Hepatocyte (in vitro differentiated cells): ENCODE measurements around the gene IL10RA. TPM values are rescaled to one million over a fixed set of nuclear protein-coding genes. Genes with fewer than 3 reads are reported as not detected.

Experiments
- DNase-seq: peaks from one replicate; pipeline ENCODE4 v3.0.0-alpha.2; 2016; ENCODE audit warnings: low spot score
- H2AFZ ChIP-seq: fragments of 200-600 bp; sonication (generic); 2 replicates; pipeline ENCODE4 v1.6.0; 2016; ENCODE audit warnings: antibody characterized with exemption, mild to moderate bottlenecking
- H3K27ac ChIP-seq: fragments of 200-600 bp; sonication (generic); 2 replicates; pipeline ENCODE4 v1.5.1; 2016; ENCODE audit warnings: mild to moderate bottlenecking
- H3K27me3 ChIP-seq: fragments of 200-600 bp; sonication (generic); 2 replicates; pipeline ENCODE4 v1.6.1; 2016
- H3K36me3 ChIP-seq: fragments of 200-600 bp; sonication (generic); replicated peaks from 2 replicates; pipeline ENCODE4 v1.5.1; 2016; ENCODE audit warnings: low read depth; ENCODE audit not compliant: insufficient read depth
- H3K4me1 ChIP-seq: fragments of 200-600 bp; sonication (generic); 2 replicates; pipeline ENCODE4 v1.5.1; 2016; ENCODE audit warnings: mild to moderate bottlenecking, moderate library complexity; ENCODE audit not compliant: insufficient read depth
- H3K4me2 ChIP-seq: fragments of 200-600 bp; sonication (generic); 2 replicates; pipeline ENCODE4 v1.6.0; 2016
- H3K4me3 ChIP-seq: fragments of 200-600 bp; sonication (generic); 2 replicates; pipeline ENCODE4 v1.5.1; 2016; ENCODE audit warnings: mild to moderate bottlenecking
- H3K79me2 ChIP-seq: fragments of 200-600 bp; sonication (generic); 2 replicates; pipeline ENCODE4 v1.6.0; 2017; ENCODE audit warnings: mild to moderate bottlenecking
- H3K9me2 ChIP-seq: fragments of 200-600 bp; sonication (generic); replicated peaks from 2 replicates; pipeline ENCODE4 v1.6.0; 2017; ENCODE audit warnings: mild to moderate bottlenecking; ENCODE audit not compliant: insufficient read depth
- H3K9me3 ChIP-seq: fragments of 200-600 bp; sonication (generic); 2 replicates; pipeline ENCODE4 v1.5.1; 2016; ENCODE audit warnings: low read depth, mild to moderate bottlenecking
- H4K20me1 ChIP-seq: fragments of 200-600 bp; sonication (generic); 2 replicates; pipeline ENCODE4 v1.6.0; 2016; ENCODE audit warnings: mild to moderate bottlenecking; ENCODE audit not compliant: insufficient read depth, poor library complexity, severe bottlenecking
- EZH2 ChIP-seq: fragments of 200-600 bp; sonication (generic); IDR thresholded peaks from 2 replicates; pipeline ENCODE4 v1.6.1; 2016; ENCODE audit warnings: antibody characterized with exemption, mild to moderate bottlenecking, borderline replicate concordance
- EZH2phosphoT487 ChIP-seq: fragments of 200-600 bp; sonication (generic); IDR thresholded peaks from one replicate; pipeline ENCODE4 v1.6.1; 2018; ENCODE audit warnings: antibody characterized with exemption, mild to moderate bottlenecking, low read depth, moderate library complexity; ENCODE audit not compliant: unreplicated experiment, severe bottlenecking
- WGBS: methylation state at CpG from one replicate; pipeline ENCODE4 v1.1.6; 2016; ENCODE audit warnings: low lambda C conversion rate; ENCODE audit errors: missing lambda C conversion rate; 5-methylcytosine and 5-hydroxymethylcytosine counted together
- polyA plus RNA-seq: library from polyadenylated mRNA; unstranded; fragments of >200 nt; fragmentation: Nextera tagmentation; extraction: Ambion mirVana; gene quantifications from 2 replicates; pipeline ENCODE4 v1.2.1, GENCODE V29; 2016
- total RNA-seq: library from RNA; depleted of rRNA; stranded (reverse); fragments of >200 nt; gene quantifications from 2 replicates; pipeline ENCODE4 v1.2.3, GENCODE V29; 2014
- TF ChIP-seq, protein P1 (sequence below): fragments of 200-600 bp; sonication (generic); IDR thresholded peaks from 2 replicates; pipeline ENCODE4 v1.5.1; 2016; ENCODE audit warnings: antibody characterized with exemption, mild to moderate bottlenecking; ENCODE audit not compliant: poor library complexity

Gene IL10RA
- total and polyA plus RNA-seq, 2 experiments from 2014 or later: 1.5 to 2.3 TPM

DNA sequence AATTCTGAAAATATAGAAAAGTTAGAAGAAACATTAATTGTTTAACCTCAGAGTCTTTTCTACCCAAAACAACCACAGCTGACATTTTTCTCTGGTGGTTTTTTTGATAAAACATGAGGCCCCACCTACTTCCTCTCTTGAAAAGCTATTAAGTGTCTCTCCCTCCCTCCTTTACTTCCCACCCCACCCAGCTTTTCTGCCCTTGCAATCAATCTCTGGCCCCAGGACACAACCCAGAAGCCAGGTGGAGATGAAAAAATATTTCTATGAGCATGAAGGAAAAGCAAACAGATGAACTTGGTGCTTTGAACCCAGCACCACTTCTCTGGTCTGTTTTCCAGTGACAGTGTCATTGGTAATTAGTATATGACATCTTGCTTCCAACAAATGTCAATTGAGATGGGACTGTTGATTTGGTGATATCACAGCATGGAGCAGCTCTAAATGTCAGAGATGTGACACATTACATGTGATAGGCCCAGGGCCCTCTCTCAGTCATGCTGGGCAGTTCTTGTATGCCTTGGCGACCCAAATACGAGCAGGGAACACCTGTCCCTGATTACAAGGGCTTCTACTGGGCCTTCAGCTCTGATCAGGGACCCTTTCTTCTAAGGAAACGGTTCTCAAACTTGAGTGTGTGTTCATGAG lies 33.0 kb upstream of the IL10RA start:
- Histone ChIP-seq H4K20me1 (no peaks in the 10 kb centered on the region), H3K79me2 (no peaks in the 10 kb centered on the region), H3K36me3 (no peaks in the 10 kb centered on the region), H2AFZ (no peak overlapping the region), H3K4me1 (no peaks in the 10 kb centered on the region), H3K27me3 (no peaks in the 10 kb centered on the region), H3K9me3 (no peaks in the 10 kb centered on the region), H3K27ac (no peak overlapping the region), H3K9me2 (no peaks in the 10 kb centered on the region), H3K4me2 (no peak overlapping the region), H3K4me3 (no peak overlapping the region)
- 83% methylated on average over 3 of the region's 3 CpGs for WGBS
- DNase-seq: no peak
- TF ChIP-seq, protein P1, sequence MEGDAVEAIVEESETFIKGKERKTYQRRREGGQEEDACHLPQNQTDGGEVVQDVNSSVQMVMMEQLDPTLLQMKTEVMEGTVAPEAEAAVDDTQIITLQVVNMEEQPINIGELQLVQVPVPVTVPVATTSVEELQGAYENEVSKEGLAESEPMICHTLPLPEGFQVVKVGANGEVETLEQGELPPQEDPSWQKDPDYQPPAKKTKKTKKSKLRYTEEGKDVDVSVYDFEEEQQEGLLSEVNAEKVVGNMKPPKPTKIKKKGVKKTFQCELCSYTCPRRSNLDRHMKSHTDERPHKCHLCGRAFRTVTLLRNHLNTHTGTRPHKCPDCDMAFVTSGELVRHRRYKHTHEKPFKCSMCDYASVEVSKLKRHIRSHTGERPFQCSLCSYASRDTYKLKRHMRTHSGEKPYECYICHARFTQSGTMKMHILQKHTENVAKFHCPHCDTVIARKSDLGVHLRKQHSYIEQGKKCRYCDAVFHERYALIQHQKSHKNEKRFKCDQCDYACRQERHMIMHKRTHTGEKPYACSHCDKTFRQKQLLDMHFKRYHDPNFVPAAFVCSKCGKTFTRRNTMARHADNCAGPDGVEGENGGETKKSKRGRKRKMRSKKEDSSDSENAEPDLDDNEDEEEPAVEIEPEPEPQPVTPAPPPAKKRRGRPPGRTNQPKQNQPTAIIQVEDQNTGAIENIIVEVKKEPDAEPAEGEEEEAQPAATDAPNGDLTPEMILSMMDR: no peak
- TF ChIP-seq EZH2phosphoT487: no peak
- TF ChIP-seq EZH2: no peak

DNA sequence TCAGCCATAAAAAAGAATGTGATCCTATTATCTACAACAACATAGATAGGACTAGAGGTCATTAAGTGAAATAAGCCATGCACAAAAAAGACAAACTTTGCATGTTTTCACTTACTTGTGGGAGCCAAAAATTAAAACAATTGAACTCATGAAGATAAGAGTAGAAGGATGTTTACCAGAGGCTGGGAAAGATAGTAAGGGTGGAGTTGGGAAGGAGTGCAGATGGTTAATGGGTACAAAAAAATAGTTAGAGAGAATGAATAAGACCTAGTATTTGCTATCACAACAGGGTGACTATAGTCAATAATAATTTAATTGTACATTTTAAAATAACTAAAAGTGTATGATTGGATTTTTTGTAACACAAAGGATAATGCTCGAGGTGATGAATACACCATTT lies 27.2 kb upstream of the IL10RA start:
- 94% methylated on average over 1 of the region's 1 CpG for WGBS
- Histone ChIP-seq H3K27me3 (no peaks in the 10 kb centered on the region), H3K4me3 (no peak overlapping the region), H3K36me3 (no peaks in the 10 kb centered on the region), H2AFZ (no peak overlapping the region), H3K27ac (no peak overlapping the region), H3K4me1 (no peaks in the 10 kb centered on the region), H3K79me2 (no peaks in the 10 kb centered on the region), H3K4me2 (no peak overlapping the region), H3K9me2 (no peaks in the 10 kb centered on the region), H4K20me1 (no peaks in the 10 kb centered on the region), H3K9me3 (no peaks in the 10 kb centered on the region)
- no peak for DNase-seq
- no peak for TF ChIP-seq EZH2
- no peak for TF ChIP-seq EZH2phosphoT487
- TF ChIP-seq, protein P1: no peak

DNA sequence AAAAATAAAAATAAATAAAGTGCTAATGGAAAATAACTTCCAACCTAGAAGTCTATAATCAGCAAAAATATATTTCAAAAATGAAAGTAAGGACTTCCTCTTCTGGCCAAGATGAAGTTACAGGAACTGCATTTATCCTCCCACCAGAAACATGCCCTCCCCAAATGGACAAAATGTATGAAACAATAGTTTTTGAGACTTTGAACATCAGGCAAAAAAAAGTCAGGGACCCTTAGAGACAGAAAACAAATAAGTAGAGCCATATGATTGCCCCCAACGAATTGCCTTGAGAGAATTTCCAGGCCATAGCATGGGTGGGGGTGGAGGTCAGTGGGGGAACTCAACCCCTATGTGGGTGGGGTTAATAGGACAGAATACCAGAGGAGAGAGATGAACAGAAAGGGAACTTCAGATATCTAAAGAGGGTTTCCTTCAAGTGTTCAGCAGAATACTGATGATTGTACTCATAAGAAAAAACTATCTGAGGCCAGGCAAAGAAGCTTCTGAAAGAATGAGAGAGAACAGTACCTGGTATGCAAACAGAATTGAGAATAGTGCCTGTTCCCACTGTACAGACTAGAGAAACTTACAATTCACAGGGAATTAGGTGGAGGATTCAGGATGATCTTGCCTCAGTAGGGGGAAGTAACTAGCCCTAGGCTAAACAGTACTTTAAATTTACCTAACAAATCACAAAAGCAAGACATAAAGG lies 26.6 kb upstream of the IL10RA start:
- H3K4me2 ChIP-seq: no peak overlapping the region
- no peaks in the 10 kb centered on the region for H3K9me3 ChIP-seq
- H4K20me1 ChIP-seq: no peaks in the 10 kb centered on the region
- no peaks in the 10 kb centered on the region for H3K4me1 ChIP-seq
- no peak overlapping the region for H3K4me3 ChIP-seq
- H3K79me2 ChIP-seq: no peaks in the 10 kb centered on the region
- H3K27me3 ChIP-seq: no peaks in the 10 kb centered on the region
- H2AFZ ChIP-seq: no peak overlapping the region
- H3K36me3 ChIP-seq: no peaks in the 10 kb centered on the region
- H3K27ac ChIP-seq: no peak overlapping the region
- no peaks in the 10 kb centered on the region for H3K9me2 ChIP-seq
- TF ChIP-seq EZH2phosphoT487 (no peak), EZH2 (no peak)
- TF ChIP-seq, protein P1: no peak
- 82% methylated on average over 1 of the region's 1 CpG for WGBS
- no peak for DNase-seq
